Activated T-cell treated with anti-CD3 and anti-CD28 coated beads, Interleukin-2, amount 50 U/mL, for 1 hour (primary cell): ENCODE data around the gene SH3RF3.
"Not testable (repeated sequence)": the region's sequence is repeated elsewhere in the genome, so short reads cannot be mapped to it uniquely, and the experiment has no call there.

ENCODE experiments used
- DNase-seq: peaks from one replicate; pipeline ENCODE4 v3.0.0-alpha.2; 2020

SH3RF3 gene

GRCh38 chr2:109120166-109120565 is 8.8 kb upstream of the SH3RF3 start:
- DNase-seq = no peak

- DNase-seq = not testable (repeated sequence)
Measured at GRCh38 chr2:109120686-109121085, 8.3 kb upstream of the SH3RF3 start.

- DNase-seq = no peak
Measured at GRCh38 chr2:109123586-109124201, 5.3 kb upstream of the SH3RF3 start.

DNA sequence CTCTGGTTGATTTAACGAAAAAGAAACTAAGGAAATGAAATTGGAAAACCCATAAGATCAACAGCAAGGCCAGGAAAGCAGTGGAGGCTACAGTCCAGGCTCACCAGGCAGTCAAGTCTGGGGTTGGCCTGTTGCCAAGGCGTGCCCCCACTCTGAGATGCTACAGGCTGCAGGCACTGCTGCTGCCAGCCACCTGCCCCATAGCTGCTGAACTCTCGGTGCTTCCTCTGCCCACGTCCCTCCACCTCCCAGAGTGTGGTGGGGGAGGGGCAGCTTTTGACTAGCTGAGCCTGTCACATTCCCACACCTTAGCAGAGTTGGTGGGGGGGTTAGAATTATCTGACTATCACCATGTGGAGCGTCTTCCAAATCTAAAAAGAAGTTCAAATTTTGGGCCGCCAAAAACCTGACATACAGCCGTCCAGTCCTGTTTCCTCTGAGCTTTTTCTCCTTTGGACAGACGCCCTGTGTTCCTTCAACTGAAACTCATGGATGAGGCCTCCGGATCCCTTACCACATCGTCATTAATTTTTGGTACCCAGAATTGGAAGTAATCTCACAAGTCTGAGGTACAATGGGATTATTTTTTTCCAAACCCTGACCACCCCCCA is 3.9 kb upstream of the SH3RF3 start:
- DNase-seq = no peak

- DNase-seq = no peak
Measured at GRCh38 chr2:109125593-109126500, 3.2 kb upstream of the SH3RF3 start.

- DNase-seq = no peak
Measured at GRCh38 chr2:109126501-109126860, 2.5 kb upstream of the SH3RF3 start.

- no peak for DNase-seq
Measured at GRCh38 chr2:109127556-109127955, 1.4 kb upstream of the SH3RF3 start.

GRCh38 chr2:109128048-109128615 is 873 bp upstream of the SH3RF3 start:
- peak; percentile 79 for DNase-seq

GRCh38 chr2:109129356-109129920 is 433 bp downstream of the SH3RF3 start:
- peak; percentile 63 for DNase-seq

DNA sequence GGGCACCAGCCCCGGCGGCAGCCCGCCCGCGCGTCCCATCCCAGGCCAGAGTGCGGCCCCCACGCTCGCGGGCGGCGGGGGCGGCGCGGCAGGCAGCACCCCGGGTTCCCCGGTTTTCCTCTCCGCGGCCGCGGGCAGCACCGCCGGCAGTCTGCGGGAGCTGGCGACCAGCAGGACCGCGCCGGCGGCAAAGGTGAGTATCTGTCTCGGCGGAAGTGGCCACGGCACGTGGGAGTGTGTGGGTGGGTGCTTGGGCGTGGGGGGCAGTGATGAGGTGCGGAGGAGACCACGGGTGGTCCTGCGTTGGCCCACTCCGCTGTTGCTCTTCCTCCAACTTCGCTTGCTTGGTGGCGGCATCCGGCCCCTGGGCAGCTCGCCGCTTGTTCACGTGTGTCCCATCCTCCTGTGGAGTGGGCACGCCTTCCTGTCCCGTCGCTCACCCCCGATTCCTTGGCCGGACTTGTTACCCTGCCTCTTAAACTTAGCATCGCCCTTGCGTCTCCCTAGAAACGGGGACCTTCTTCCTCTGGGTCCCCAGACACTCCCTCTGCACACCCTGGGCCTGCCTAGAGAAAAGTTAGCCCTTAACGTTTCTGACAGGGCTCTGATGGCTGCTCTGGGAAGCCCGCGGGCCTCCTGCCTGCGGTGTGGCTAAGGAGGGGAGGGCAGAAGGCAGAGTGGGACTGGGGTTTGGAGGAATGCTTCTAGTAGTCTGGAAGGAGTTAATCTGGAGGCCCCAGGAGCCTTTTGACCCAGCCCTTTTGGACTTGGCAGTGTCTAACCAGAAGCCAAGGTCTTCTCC is 1.1 kb downstream of the SH3RF3 start:
- peak; percentile 40 for DNase-seq

DNA sequence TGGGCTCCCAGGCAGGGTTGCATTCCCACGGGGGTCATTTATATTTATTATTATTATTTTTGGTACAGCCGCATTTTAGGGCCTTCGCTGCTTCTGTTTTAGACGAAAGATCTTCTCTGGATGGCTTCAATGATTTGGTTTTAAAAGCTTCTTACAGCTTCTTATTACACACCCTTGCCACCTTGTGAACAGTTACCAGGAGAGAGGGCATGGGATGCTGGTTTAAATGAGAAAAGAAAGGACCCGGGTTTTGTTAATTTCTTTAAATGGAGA is 1.7 kb downstream of the SH3RF3 start:
- no peak for DNase-seq

- no peak for DNase-seq
Measured at GRCh38 chr2:109131777-109132176, 2.8 kb downstream of the SH3RF3 start.

- no peak for DNase-seq
Measured at GRCh38 chr2:109132626-109133025, 3.6 kb downstream of the SH3RF3 start.

DNA sequence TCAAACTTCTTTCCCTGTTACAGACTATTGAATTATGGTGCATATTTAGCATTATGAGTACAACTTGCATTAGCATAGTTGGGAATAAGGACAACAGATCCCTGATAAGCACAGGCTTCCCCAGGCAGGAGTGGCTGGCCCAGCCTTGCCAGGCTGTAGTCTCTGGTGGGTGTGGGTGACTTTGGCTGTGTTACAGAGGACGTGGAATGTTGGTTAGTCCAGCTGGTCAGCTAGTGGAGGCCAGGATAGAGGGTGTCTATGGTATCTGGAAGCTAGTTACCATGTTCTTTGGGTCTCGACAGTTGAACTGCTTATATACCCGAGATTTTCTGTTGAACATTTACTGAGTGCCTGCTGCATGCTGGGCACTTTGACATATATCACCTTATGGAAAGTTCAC is 4.7 kb downstream of the SH3RF3 start:
- DNase-seq = no peak

DNA sequence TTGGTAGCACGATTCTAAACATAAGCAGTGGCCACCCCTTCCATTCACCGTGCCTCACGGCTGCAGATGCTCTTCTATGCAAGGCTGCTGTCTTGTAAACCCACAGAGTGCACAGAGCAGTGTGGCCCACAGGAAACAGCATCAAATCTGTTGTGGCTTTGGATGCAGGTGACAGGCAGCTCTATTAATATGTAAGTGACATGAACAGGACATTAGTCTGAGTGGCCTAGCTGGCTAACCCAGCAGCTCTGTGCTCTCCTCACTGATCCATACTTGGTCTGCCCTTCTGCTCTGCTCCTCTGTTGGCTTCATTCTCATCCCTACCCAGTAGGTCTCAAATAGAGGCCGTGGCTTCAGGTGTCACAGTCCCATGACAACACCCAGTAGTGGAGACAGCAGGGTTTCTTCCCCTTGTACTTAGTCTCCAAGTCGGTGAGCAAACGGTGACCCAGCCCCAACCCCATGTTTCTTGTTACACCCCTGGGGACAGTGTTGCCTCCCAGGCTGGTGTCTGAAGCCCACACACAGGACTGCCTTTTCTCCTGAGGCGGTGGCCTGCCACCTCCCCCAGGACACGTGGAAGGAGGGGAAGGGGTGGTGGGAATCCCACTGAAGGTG is 5.8 kb downstream of the SH3RF3 start:
- DNase-seq = no peak

GRCh38 chr2:109135359-109136197 is 6.6 kb downstream of the SH3RF3 start:
- no peak for DNase-seq

DNA sequence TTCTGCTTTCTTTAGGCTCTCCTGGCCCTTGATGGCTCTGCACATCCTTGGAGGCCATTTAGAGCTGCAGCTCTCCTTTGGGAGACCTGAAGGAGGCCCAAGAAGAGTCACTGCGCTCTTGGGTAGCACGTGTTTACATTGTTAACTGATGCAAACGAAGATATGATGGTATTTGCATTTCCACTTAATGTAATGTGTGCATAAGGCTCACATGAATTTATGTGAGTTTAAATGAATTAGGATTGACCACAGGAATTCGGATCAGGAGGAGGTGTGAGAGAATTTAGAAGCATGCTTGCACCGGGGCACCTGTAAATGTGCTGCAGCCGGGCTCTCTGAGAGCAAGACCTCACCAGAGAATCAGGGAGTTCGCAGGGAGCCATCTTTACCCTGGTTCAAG is 7.5 kb downstream of the SH3RF3 start:
- DNase-seq = no peak

GRCh38 chr2:109137616-109138015 is 8.6 kb downstream of the SH3RF3 start:
- no peak for DNase-seq

GRCh38 chr2:109138449-109138848 is 9.4 kb downstream of the SH3RF3 start:
- no peak for DNase-seq

GRCh38 chr2:109139002-109139401 is 10.0 kb downstream of the SH3RF3 start:
- no peak for DNase-seq

- DNase-seq = no peak
Measured at GRCh38 chr2:109139865-109140396, 10.9 kb downstream of the SH3RF3 start.
